HG02970 (cell line): ENCODE results near the gene LMF2.
"Not testable (repeated sequence)": the region's sequence is repeated elsewhere in the genome, so short reads cannot be mapped to it uniquely, and the experiment has no call there.

Source experiments
- ATAC-seq: cut with Tn5 transposase; IDR thresholded peaks from one replicate; pipeline ENCODE4 v1.9.1; 2021; ENCODE audit warnings: mild to moderate bottlenecking, moderate library complexity, moderate number of reproducible peaks; ENCODE audit not compliant: unreplicated experiment, low FRiP score

The LMF2 gene

GRCh38 chr22:50536226-50536625, 28.7 kb upstream of the LMF2 start:
- ATAC-seq: no peak

- ATAC-seq: no peak
These were observed 27.6 kb upstream of the LMF2 start for GRCh38 chr22:50535113-50535512.

GRCh38 chr22:50533856-50534711, 26.6 kb upstream of the LMF2 start:
- ATAC-seq: not testable (repeated sequence)

- no peak for ATAC-seq
These were observed 25.6 kb upstream of the LMF2 start for GRCh38 chr22:50532824-50533796.

- no peak for ATAC-seq
These were observed 24.6 kb upstream of the LMF2 start for GRCh38 chr22:50531962-50532674.

GRCh38 chr22:50531546-50531961, 24.1 kb upstream of the LMF2 start:
- ATAC-seq: no peak

GRCh38 chr22:50530877-50531545, 23.5 kb upstream of the LMF2 start:
- no peak for ATAC-seq

- no peak for ATAC-seq
These were observed 23.0 kb upstream of the LMF2 start for GRCh38 chr22:50530580-50530876.

GRCh38 chr22:50529897-50530579, 22.5 kb upstream of the LMF2 start, which contains the start of gene TYMP:
Gene TYMP, minus strand, starts transcription at chr22:50530012. Its CDS starts 303 bp downstream, at chr22:50529709.
- no peak for ATAC-seq

GRCh38 chr22:50529416-50529896, 22.0 kb upstream of the LMF2 start:
- ATAC-seq: no peak

GRCh38 chr22:50528682-50529415, 21.3 kb upstream of the LMF2 start:
- ATAC-seq: no peak

- ATAC-seq: no peak
These were observed 20.6 kb upstream of the LMF2 start for GRCh38 chr22:50527921-50528681.

GRCh38 chr22:50526834-50527801, 19.6 kb upstream of the LMF2 start:
- no peak for ATAC-seq

GRCh38 chr22:50526108-50526833, 18.8 kb upstream of the LMF2 start:
- peak; percentile 32 for ATAC-seq

GRCh38 chr22:50525858-50526107, 18.3 kb upstream of the LMF2 start:
- ATAC-seq: peak; percentile 24

GRCh38 chr22:50525104-50525857, 17.8 kb upstream of the LMF2 start, which contains the start of gene SCO2:
Gene SCO2, minus strand, starts transcription at chr22:50525598. Its CDS starts 1,187 bp downstream, at chr22:50524411.
- ATAC-seq: peak; percentile 46
